GM12864 (cell line): ENCODE measurements around the gene WIPI1.
A peak's percentile ranks its signal among the peaks of the same experiment; 100 is the strongest.

Source experiments
- DNase-seq: peaks from one replicate; pipeline ENCODE4 v3.0.0-alpha.2; 2011; ENCODE audit warnings: low read depth
- H3K4me3 ChIP-seq: 2 replicates; pipeline ENCODE4 v1.5.1; 2011; ENCODE audit warnings: mild to moderate bottlenecking, low read depth, low read length, control low read depth
- TF ChIP-seq, protein P1 (sequence below): IDR thresholded peaks from 2 replicates; pipeline ENCODE4 v1.5.1; 2011; ENCODE audit warnings: low read depth, mild to moderate bottlenecking, moderate library complexity, low read length, control low read depth, inconsistent platforms; ENCODE audit errors: missing control alignments

WIPI1 gene

DNA sequence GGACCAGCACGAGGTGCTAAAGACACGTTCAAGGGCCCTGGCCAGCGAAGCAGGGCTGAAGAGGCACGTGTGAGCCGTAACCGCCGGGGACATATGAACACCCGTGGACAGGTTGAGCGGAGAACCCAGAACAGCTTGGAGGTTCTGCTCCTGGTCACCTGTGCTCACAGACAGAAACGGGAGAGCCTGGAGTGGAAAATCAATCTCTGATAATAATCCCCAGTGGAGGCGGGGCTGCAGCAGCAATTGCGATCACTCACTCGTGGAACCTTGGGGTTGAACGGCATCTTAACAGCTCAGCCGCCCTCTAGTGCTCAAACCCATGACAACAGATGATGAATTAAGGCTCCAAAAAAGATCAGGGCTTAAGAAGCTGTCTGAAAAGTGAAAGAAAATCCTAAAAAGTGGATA lies 25.6 kb downstream of the WIPI1 start:
- TF ChIP-seq, protein P1, sequence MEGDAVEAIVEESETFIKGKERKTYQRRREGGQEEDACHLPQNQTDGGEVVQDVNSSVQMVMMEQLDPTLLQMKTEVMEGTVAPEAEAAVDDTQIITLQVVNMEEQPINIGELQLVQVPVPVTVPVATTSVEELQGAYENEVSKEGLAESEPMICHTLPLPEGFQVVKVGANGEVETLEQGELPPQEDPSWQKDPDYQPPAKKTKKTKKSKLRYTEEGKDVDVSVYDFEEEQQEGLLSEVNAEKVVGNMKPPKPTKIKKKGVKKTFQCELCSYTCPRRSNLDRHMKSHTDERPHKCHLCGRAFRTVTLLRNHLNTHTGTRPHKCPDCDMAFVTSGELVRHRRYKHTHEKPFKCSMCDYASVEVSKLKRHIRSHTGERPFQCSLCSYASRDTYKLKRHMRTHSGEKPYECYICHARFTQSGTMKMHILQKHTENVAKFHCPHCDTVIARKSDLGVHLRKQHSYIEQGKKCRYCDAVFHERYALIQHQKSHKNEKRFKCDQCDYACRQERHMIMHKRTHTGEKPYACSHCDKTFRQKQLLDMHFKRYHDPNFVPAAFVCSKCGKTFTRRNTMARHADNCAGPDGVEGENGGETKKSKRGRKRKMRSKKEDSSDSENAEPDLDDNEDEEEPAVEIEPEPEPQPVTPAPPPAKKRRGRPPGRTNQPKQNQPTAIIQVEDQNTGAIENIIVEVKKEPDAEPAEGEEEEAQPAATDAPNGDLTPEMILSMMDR = peak; percentile 46
- H3K4me3 ChIP-seq = no peak overlapping the region
- DNase-seq = no peak

DNA sequence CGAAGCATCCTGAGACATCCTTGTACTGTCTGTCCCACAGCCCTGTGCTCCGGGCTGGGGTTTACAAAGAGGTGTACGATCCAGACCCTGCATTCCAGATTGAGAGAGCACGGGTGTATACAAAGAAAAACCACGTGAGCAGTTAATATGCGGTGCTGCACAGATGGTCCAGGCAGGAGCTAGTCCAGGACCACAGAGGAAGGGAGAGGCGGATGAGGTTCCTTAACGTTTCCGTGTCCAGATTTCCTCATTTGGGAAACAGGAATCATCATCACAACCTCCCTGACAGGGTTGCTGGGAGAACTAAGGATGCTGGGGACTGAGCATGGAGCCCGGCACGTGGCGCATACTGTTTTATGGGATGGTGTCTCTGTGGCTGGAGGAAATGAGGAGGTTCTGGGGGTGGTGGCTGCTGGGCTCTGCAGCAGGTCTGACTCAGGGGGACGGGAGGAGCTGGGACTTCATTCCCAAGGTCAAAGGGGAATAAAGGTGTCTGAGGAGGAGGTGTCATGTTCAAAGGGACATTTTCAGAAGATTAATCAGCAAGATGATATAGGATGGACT lies 26.2 kb downstream of the WIPI1 start:
- H3K4me3 ChIP-seq = no peak overlapping the region
- DNase-seq = no peak
- TF ChIP-seq, protein P1 = no peak

DNA sequence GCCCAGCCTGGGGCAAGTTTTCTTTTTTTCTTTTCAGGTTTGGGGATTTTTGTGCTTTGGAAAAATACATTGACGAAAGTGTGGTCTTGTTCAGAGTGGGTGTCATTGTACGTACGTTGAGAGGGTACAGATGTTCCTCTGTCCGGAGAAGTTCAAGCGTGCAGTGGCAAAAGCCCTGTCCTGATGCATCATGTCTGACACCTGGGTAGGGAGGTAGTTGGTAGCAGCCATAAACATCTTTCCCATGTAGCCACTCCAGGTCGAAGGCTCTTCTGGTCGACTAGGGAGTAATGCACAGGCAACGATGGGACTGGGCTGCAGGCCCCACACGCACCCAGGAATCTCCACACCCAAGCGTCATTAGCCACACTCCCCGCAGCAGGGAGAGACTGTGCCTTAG lies 27.4 kb downstream of the WIPI1 start:
- H3K4me3 ChIP-seq = no peak overlapping the region
- no peak for DNase-seq
- TF ChIP-seq, protein P1 = no peak

DNA sequence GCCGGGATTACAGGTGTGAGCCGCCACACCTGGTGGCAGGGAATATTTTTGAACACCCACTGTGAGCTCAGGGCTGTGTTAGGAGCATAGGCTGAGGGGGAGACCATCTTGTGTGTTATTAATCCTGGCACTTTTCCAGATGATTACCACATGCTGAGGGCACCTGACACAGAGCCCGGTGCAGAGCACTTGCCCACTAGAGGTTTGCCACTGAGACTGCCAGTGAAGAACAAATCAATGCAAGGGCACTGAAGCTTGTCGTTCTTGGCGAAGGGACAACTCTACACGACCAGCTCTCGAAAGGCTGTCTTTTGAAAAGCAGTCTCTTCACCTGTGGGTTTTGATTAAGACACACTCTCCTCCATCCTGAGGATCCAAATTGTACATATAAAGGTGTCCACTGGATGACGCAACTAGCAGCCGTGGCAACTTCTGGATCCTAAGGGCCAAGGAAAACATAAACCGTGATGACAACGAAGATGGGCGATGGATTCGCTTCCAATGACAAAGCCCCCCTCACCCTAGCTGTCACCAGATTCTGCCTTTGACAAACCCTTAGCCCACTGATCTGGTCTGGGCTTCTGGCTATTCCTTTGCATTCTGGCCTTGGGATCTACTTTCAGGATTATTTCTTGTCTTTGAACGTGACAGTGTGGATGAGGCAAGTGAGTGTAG lies 28.7 kb downstream of the WIPI1 start:
- H3K4me3 ChIP-seq = no peak overlapping the region
- no peak for DNase-seq
- TF ChIP-seq, protein P1 = no peak

DNA sequence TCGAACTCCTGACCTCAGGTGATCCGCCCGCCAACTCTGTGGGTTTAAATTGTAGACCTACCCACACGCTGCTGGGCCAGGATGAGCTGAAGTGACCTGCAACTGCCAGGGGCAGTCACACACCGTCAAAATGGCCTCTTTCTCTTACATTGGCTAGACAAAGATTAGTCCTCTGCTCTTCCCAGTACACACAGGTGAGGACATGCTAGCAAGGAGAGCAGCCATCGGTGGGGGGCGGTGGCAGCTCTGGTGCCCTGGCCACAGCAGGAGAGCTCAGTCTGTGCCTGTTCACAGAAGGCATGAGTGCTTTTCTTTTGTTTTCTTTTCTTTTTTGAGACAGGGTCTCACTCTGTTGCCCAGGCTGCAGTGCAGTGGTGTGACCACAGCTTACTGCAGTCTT lies 29.7 kb downstream of the WIPI1 start:
- no peak for DNase-seq
- TF ChIP-seq, protein P1 = no peak
- H3K4me3 ChIP-seq = no peak overlapping the region

DNA sequence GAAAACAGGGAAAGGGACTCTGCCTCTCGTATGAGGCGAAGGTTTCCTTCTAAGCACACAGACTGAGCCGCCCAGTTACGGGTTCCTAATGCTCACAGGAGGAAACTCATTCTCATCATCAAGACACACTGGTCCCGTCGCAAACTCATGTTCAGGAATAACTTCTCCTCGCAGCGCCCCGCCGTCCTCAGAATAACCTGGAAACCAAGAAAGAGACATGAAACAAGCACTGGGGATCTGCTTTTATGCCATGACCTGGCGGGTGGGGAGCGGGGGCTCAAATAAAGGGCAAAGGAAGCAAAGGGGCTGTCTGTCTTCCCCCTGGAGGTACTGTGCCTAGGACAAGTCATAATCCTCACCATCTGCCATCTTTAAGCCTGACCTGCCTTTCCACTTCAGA lies 31.3 kb downstream of the WIPI1 start:
- no peak for DNase-seq
- TF ChIP-seq, protein P1 = no peak
- H3K4me3 ChIP-seq = no peak overlapping the region

DNA sequence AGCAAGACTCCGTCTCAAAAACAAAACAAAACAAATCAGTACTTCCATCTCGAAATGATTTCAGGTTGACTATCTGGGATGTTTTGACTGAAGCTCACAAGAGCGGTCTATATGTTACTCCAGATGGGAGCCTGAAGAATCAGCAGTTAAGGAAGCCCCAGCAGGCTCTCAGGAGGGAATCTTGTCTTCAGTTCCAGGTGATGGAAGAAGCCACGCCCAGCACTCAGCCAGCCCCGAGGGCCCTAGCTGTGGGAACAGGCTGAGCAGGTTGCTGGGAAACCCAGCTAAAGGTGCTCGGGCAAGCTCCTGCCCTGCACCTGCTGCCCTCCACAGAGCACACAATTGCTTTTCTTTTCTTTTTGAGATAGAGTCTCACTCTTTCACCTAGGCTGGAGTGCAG lies 32.4 kb downstream of the WIPI1 start:
- H3K4me3 ChIP-seq = no peak overlapping the region
- no peak for DNase-seq
- TF ChIP-seq, protein P1 = no peak
